GM19455 (cell line): ENCODE measurements around the gene CMTM2.
"Not testable (repeated sequence)": the region's sequence is repeated elsewhere in the genome, so short reads cannot be mapped to it uniquely, and the experiment has no call there.

Experiments
- ATAC-seq: cut with Tn5 transposase; IDR thresholded peaks from one replicate; pipeline ENCODE4 v1.9.1; 2021; ENCODE audit not compliant: unreplicated experiment

The CMTM2 gene

GRCh38 chr16:66552286-66553177 lies 26.7 kb upstream of the CMTM2 start, which contains the start of gene CKLF:
Gene CKLF (plus strand): TSS chr16:66552576. CDS start chr16:66552716, 140 bp downstream.
- ATAC-seq: peak; percentile 77

GRCh38 chr16:66553223-66553622 lies 26.0 kb upstream of the CMTM2 start:
- no peak for ATAC-seq

- ATAC-seq: no peak
Observed at GRCh38 chr16:66554021-66554420, 25.2 kb upstream of the CMTM2 start.

GRCh38 chr16:66554495-66554894 lies 24.8 kb upstream of the CMTM2 start:
- ATAC-seq: no peak

GRCh38 chr16:66560107-66560506 lies 19.2 kb upstream of the CMTM2 start:
- no peak for ATAC-seq

- no peak for ATAC-seq
Observed at GRCh38 chr16:66561381-66562080, 17.7 kb upstream of the CMTM2 start.

- no peak for ATAC-seq
Observed at GRCh38 chr16:66562409-66562808, 16.9 kb upstream of the CMTM2 start.

- no peak for ATAC-seq
Observed at GRCh38 chr16:66562986-66563385, 16.3 kb upstream of the CMTM2 start.

- ATAC-seq: no peak
Observed at GRCh38 chr16:66563574-66564334, 15.5 kb upstream of the CMTM2 start.

GRCh38 chr16:66566051-66566901 lies 13.0 kb upstream of the CMTM2 start, which contains the start of gene CMTM1:
Gene CMTM1 (plus strand): TSS chr16:66566439. CDS start chr16:66566514, 75 bp downstream.
- ATAC-seq: no peak

GRCh38 chr16:66567270-66567669 lies 12.0 kb upstream of the CMTM2 start:
- ATAC-seq: not testable (repeated sequence)

- ATAC-seq: no peak
Observed at GRCh38 chr16:66568355-66568754, 10.9 kb upstream of the CMTM2 start.

GRCh38 chr16:66569131-66569530 lies 10.1 kb upstream of the CMTM2 start:
- no peak for ATAC-seq

GRCh38 chr16:66569827-66570405 lies 9.3 kb upstream of the CMTM2 start:
- no peak for ATAC-seq

GRCh38 chr16:66572356-66572755 lies 6.9 kb upstream of the CMTM2 start:
- ATAC-seq: no peak

GRCh38 chr16:66574081-66574480 lies 5.2 kb upstream of the CMTM2 start:
- no peak for ATAC-seq

- ATAC-seq: no peak
Observed at GRCh38 chr16:66574531-66574930, 4.7 kb upstream of the CMTM2 start.

- ATAC-seq: no peak
Observed at GRCh38 chr16:66575060-66575459, 4.2 kb upstream of the CMTM2 start.

- no peak for ATAC-seq
Observed at GRCh38 chr16:66576296-66576695, 3.0 kb upstream of the CMTM2 start.

GRCh38 chr16:66580605-66581209 lies 1.4 kb downstream of the CMTM2 start:
- no peak for ATAC-seq
